DMS153 (cell line): ENCODE data around the gene MBOAT2.

Experiments
- DNase-seq: peaks from one replicate; lab custom pipeline; 2025; lab: John Stamatoyannopoulos, UW

The MBOAT2 gene

GRCh38 chr2:9017411-9017810 lies 13.9 kb upstream of the MBOAT2 start:
- DNase-seq, result no peak

DNA sequence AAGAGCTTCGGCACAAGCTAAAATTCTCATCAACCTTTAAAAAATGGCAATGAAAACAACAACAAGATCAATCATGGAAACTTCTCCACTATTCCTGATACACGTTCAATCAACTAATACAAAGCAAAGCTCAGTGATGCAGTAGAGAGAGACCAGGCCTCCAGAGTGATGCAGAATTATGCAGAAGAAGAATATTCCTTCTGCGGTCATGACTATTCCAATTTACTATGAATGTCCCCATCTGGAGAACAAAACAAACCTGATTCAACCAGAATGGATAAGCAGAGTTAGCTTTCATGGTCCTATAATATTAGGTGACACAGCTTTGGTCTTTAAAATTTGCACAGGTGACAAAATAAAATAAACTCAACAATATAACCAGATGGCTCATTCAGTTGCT lies 12.5 kb upstream of the MBOAT2 start:
- no peak for DNase-seq

DNA sequence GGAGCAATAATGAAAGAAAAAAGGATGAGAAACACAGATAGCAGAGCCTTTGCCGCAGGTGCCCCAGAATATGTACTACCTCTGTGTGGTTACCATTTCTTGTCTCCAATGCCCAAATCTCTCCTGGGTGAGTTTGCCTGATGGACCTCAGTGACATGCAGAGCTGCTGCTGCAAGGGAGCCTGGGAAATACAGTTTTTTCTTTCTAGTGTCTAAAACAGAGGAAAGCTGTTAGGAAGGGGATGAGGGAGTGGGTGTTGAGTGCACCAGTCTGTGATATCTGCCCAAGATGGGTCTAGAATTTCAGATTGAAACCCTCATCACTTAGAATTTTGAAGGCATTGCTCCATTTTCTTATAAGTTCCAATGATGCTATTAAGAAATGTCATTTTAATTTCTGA lies 9.9 kb upstream of the MBOAT2 start:
- no peak for DNase-seq

DNA sequence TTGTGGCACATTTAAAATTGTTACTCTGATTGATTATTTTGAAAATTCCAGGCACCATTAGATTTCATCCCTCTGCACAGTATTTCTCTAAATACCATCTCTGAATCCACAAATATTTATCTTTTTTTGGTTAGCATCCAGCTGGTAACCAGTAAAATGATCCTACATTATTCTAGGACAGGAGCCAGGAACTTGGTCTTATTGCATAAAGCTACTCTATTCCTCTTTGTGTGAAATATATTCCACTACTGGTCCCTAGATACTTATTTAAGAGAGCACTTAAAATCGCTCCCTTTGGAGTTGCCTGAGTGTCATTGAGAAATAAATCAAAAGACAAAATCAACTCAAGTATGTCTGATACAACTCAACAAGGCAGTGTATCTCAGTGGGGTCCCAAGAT lies 7.4 kb upstream of the MBOAT2 start:
- peak; percentile 41 for DNase-seq

GRCh38 chr2:9008951-9009664 lies 5.6 kb upstream of the MBOAT2 start:
- DNase-seq, result no peak

GRCh38 chr2:9006368-9006767 lies 2.9 kb upstream of the MBOAT2 start:
- DNase-seq, result no peak

GRCh38 chr2:9004338-9005204 lies 1.1 kb upstream of the MBOAT2 start:
- no peak for DNase-seq

DNA sequence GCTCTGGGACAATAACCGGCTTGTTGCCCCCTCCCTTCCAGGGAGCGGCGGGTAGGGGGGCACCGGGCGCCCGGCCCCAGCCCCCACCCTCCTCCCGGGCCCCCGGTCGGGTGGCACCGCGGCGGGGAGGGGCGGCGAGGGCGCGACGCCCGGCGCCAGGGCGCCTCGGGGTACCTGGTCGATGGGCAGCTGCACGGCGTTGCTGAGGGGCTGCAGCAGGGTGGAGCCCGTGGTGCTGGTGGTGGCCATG lies 193 bp downstream of the MBOAT2 start:
- no peak for DNase-seq

- DNase-seq, result no peak
Measured at GRCh38 chr2:9002637-9003365, 683 bp downstream of the MBOAT2 start.

DNA sequence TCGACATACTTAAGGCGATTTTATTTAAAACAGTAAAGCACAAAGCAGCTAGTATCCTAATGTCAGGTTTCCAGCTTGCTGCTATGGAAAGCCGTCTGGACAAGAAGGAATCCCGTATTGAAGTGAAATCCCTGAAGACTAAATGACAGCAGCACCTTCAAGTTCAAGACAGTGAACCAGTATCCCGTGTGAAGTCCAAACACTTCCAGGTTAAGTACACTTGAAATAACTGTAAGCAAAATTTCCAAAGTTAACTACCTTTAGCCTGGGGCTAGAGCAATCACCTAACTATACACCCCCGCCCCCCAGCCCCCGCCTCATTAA lies 1.2 kb downstream of the MBOAT2 start:
- no peak for DNase-seq

GRCh38 chr2:9001778-9002177 lies 1.7 kb downstream of the MBOAT2 start:
- no peak for DNase-seq

- peak; percentile 76 for DNase-seq
Measured at GRCh38 chr2:9001229-9001628, 2.3 kb downstream of the MBOAT2 start.

- no peak for DNase-seq
Measured at GRCh38 chr2:9000442-9000841, 3.0 kb downstream of the MBOAT2 start.

- no peak for DNase-seq
Measured at GRCh38 chr2:8999797-9000196, 3.7 kb downstream of the MBOAT2 start.

GRCh38 chr2:8999102-8999446 lies 4.4 kb downstream of the MBOAT2 start:
- no peak for DNase-seq

DNA sequence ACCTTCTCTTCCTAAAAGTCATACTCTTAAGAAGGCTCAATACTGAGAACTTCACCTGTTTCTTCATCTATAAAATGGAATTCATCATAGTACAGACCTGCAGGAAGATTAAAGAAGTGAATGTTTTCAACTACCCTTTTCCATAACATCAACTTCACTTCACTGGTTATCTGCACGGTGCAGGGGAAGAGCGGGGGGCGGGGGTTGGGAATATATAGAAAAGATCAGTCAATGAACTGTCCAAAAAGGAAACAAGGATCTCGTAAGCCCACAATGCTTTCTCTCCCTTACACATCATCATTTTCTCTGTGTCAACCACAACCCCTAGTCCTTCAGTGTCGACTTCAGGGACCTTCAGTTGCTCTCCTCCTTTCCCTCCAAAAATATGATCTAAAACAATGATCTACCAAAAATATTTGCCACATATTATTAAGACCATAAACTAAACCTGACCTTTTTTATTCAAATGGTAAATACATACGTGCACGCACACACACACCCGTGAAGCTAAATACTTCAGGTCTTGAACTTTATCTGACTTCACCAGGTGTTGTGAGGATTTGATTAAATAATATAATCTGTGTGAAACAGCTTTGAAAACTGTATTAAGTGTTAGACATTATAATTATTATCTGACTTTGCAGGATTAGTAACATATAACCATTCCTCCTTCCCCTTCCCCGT lies 4.9 kb downstream of the MBOAT2 start:
- DNase-seq, result no peak

- no peak for DNase-seq
Measured at GRCh38 chr2:8997631-8998030, 5.9 kb downstream of the MBOAT2 start.

GRCh38 chr2:8997108-8997507 lies 6.4 kb downstream of the MBOAT2 start:
- no peak for DNase-seq

DNA sequence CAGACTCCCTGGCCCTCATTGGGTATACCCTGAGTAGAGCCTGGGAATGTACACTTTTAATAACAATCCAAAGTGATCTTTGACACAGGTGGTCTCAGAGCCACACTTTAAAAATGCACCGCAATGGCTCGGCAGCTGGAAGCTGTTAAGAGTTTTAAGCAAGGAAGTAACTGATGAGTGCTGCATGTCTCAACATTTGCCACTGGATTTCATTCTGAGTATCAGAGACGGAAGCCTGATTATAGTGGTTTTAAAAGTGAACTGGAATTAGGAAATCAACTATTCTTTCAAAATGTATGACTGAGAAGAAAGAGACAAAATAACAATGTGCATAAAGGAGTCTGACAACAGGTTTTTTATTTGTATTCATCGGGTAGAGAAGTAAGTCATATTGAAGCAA lies 7.5 kb downstream of the MBOAT2 start:
- no peak for DNase-seq

DNA sequence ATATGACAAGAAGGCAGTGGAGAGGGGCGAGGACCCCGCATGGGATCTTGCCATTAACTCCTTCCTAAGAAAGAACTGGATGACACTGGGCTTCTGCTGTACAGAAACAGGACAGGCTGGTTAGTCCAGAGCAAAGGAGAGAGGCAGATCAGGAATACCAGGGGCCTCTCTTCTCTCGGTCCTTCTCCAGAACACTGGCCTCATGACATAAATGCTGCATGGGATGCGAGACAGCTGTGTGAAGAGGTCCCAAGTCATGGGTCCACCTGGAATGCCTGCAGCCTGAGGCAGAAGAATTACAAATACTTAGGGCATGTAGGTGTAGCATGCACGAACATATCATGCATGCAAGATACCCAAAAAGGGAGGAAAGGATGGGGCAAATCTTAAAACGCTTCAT lies 9.1 kb downstream of the MBOAT2 start:
- DNase-seq, result no peak

- DNase-seq, result no peak
Measured at GRCh38 chr2:8993902-8994278, 9.6 kb downstream of the MBOAT2 start.

DNA sequence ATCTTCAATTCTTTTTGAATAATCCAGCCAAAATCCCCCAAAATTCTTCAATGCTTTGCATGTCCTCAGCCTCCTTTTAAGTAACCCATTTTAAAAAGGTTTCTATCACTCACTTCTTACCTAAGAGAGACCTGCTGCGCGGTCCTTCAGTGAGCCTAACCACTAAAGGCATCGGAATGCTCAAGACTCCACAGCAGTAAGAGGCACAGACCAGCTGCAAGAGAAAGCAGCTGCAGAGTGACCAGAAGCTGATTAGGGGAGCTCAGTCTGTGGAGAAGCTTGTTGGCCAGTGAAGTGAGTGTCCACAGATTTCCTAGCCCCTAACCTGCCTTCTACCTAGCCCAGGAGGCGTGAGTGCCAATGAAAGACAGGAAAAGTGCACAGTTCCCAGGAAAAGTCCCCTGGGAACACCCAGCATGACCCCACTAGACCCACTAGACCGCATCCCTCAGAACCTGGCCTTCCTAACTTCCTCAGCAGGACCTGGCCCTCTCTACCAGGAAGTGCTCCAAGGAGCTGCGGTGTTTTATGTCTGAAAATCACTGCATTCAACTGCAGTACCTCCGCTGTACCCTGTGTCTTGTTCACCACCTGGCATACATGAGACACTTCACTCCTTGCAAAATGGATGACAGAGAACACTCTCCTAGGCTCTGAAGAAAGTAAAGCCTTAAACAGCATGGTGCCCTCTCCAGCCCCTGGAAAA lies 10.1 kb downstream of the MBOAT2 start:
- DNase-seq, result no peak
